Measurements from ENCODE around the gene NDUFA11.
A peak's percentile ranks its signal among the peaks of the same experiment; 100 is the strongest.

Gene NDUFA11

GRCh38 chr19:5873617-5874199 is 29.9 kb downstream of the NDUFA11 start:
- H3K4me3 ChIP-seq (ENCODE audit: low read depth, low read length): no peak overlapping the region
- TF ChIP-seq CTCF (IDR thresholded peaks at IDR 0.05; ENCODE audit: low read depth, low read length): no peak

GRCh38 chr19:5870986-5871394 is 32.6 kb downstream of the NDUFA11 start:
- no peak for TF ChIP-seq CTCF (IDR thresholded peaks at IDR 0.05; ENCODE audit: low read depth, low read length)

GRCh38 chr19:5867201-5868136 is 36.1 kb downstream of the NDUFA11 start:
- H3K4me3 ChIP-seq (ENCODE audit: low read depth, low read length): no peak overlapping the region
- TF ChIP-seq CTCF (IDR thresholded peaks at IDR 0.05; ENCODE audit: low read depth, low read length): no peak

More at GRCh38 chr19:5870986-5871394, 32.6 kb downstream of the NDUFA11 start:
- H3K4me3 ChIP-seq (ENCODE audit: low read depth, low read length): no peak overlapping the region

GRCh38 chr19:5865772-5866171 is 37.8 kb downstream of the NDUFA11 start:
- TF ChIP-seq CTCF (IDR thresholded peaks at IDR 0.05; ENCODE audit: low read depth, low read length): no peak
- no peak overlapping the region for H3K4me3 ChIP-seq (ENCODE audit: low read depth, low read length)

- H3K4me3 ChIP-seq (ENCODE audit: low read depth, low read length): no peak overlapping the region
- peak; percentile 14; the same call in 1 of the 2 replicates for TF ChIP-seq CTCF (IDR thresholded peaks at IDR 0.05; ENCODE audit: low read depth, low read length)
Observed at GRCh38 chr19:5864725-5865486, 38.7 kb downstream of the NDUFA11 start.

- TF ChIP-seq CTCF (IDR thresholded peaks at IDR 0.05; ENCODE audit: low read depth, low read length): no peak
Observed at GRCh38 chr19:5864013-5864720, 39.4 kb downstream of the NDUFA11 start.

More at GRCh38 chr19:5864013-5864720, 39.4 kb downstream of the NDUFA11 start:
- H3K4me3 ChIP-seq (ENCODE audit: low read depth, low read length): no peak overlapping the region
